Mammary epithelial cell (primary cell): ENCODE measurements around the gene ZNF503.

ENCODE experiments used
- EZH2 ChIP-seq: IDR thresholded peaks from 2 replicates; pipeline ENCODE4 v1.6.1; 2012; ENCODE audit warnings: low read length, inconsistent platforms, borderline replicate concordance
- TF ChIP-seq, protein P1 (sequence below), 2 donors: IDR thresholded peaks in 1 of 2; conservative IDR thresholded peaks in 1 of 2; 2 replicates each; pipeline ENCODE4 v1.5.1; 2011 to 2012; ENCODE audit warnings: inconsistent platforms in 2 of 2, low read length in 2 of 2, mild to moderate bottlenecking in 2 of 2, control low read depth in 1 of 2, low read depth in 1 of 2; ENCODE audit not compliant: insufficient read depth in 1 of 2; ENCODE audit errors: extremely low read depth in 1 of 2

DNA sequence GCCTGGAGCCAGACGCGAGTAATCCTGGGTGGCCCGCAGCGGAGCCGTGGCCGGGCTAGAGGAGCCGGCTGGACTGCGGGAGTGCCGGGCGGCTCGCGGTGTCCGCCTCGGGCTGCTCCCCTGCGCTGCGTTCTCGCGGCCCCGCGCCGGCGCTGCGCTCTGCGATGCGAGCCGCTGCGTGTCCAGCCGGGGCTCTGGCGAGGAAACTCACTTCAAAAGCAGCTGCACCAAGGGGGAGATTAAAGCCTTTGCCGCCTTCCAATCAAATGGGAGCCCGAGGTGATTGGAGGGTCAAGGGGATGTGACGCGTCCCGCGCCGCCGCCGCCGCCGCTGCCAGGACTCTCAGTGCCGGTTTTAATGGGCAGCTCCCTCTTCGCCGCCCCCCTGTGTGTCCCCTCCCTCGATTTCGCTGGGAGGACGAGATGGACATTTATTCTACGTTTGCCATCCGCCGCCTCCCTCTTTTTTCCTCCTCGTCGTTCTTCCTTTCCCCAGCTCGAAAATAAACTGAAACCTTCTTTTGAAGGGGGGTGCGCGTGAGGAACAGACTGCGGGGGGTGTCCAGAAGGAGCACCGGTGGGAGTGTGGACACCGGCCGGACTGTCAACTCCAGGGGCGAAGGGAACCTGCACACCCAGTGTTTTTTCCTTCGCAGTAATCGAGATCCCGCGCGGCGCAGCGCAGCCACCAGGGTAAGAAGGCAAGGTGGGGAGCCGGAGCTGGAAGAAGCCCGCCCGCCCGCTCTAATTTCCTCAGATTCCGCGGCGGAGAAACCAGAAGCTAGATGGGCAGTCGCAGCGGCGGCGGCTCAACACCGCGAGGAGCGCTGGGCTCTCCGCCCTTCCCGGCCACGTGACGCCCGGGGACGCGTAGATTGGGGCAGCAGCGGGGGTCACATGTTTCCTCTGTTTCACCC lies at the start of gene ZNF503:
- TF ChIP-seq, protein P1, sequence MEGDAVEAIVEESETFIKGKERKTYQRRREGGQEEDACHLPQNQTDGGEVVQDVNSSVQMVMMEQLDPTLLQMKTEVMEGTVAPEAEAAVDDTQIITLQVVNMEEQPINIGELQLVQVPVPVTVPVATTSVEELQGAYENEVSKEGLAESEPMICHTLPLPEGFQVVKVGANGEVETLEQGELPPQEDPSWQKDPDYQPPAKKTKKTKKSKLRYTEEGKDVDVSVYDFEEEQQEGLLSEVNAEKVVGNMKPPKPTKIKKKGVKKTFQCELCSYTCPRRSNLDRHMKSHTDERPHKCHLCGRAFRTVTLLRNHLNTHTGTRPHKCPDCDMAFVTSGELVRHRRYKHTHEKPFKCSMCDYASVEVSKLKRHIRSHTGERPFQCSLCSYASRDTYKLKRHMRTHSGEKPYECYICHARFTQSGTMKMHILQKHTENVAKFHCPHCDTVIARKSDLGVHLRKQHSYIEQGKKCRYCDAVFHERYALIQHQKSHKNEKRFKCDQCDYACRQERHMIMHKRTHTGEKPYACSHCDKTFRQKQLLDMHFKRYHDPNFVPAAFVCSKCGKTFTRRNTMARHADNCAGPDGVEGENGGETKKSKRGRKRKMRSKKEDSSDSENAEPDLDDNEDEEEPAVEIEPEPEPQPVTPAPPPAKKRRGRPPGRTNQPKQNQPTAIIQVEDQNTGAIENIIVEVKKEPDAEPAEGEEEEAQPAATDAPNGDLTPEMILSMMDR (conservative IDR thresholded peaks at IDR 0.05 in 1 of 2, IDR thresholded peaks at IDR 0.05 in 1 of 2; ENCODE audit: extremely low read depth in 1 of 2, insufficient read depth in 1 of 2, low read depth in 1 of 2, low read length in 2 of 2), result peak in 1 of 2 donors; percentile 35
- no peak for TF ChIP-seq EZH2
